T-helper 22 cell (primary cell): ENCODE data around the gene EDAR.

ENCODE experiments used
- DNase-seq: peaks from one replicate; pipeline ENCODE4 v3.0.0-alpha.2; 2020; ENCODE audit warnings: low read depth

The EDAR gene

GRCh38 chr2:108852375-108852774, 136.6 kb downstream of the EDAR start:
- DNase-seq, result no peak

GRCh38 chr2:108847000-108847399, 142.0 kb downstream of the EDAR start:
- no peak for DNase-seq

GRCh38 chr2:108845923-108846322, 143.1 kb downstream of the EDAR start:
- no peak for DNase-seq
